ENCODE data around the gene KIT.

KIT gene

DNA sequence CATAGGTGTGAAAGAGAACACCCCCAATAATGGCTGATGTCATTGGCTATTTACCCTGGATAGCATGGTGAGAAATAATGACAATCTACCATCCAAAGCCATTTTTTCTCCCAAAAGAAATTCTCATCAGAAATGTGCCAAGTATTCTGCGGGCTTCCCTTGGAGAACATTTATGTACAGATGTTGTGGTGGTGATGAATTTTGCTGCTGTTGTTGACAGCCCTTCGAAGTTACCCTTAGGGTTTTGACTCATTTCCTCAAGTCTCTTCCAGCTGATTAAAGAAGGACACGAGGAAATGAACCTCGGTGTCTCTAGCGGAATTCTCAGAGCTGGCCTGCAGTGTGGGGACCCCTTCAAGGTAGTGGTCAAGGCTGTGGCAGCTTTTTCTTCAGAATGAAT is 3.4 kb downstream of the KIT start:
- DNase-seq, result no peak

DNA sequence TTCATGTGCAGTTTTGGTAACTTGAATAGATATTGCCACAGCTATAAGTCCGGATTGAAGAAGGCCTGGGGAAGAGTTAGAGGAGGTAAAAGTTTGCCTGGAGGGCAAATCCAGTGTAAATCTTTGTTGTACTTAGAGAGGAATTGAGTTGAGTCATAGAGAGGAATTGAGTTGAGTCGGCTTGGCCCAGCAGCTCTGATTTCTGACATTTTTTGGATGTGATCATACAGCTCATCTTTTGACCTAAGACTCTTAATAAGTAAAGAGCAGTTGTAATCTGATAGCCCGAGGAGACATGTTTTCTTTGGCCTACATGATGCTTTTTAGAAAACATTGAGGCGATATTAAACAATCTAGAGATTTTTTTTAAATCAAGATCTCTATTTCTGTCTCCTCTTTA is 3.9 kb downstream of the KIT start:
- DNase-seq, result no peak

DNA sequence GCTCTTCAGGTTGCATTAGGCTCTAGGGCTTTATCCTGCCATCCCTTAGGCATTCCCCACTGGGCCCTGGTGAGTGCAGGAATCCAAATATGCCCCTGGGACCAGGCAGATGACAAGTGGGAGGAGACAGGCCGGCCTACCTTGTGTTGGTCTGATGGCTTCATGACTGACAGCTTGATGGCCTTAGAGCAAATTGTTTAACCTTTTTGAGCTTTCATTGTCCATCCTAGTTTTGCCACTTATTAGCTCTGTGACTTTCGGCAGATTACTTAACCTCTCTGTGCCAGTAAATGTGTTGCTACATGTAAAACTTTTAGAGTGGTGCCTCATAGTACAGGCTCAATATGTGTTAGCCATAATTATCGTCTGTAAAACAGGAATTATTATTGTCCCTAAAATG is 4.4 kb downstream of the KIT start:
- no peak for DNase-seq

DNA sequence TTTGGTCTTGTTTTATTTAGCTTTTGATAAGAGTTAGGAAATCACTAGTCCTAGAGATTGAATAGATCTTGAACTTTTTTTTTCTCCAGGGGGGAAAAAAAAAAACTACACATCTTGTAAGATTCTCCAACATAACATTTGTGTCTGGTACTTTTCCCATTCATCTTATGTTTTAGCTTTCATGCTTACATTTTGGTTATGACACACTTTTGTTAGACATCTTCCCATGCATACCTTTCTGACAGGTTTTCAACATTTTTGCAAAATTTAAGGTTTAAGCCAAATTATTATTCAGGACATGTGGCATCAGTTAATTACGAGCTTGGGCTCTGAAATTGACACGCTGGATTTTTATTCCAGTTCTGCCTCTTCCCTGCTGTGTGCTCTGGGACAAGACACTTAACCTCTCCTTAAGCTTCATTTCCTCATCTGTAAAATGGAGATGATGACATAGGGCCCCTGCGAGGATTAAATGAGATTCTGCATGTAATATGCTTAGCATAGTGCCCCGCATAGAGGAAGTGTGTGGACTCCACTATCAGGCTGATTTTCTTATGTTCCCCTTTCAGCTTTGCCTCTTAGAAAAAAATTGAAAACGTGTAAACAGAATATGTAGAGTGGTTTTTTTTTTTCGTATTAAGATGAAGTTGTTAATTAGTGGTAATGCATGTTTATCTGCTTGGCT is 5.3 kb downstream of the KIT start:
- DNase-seq, result no peak

DNA sequence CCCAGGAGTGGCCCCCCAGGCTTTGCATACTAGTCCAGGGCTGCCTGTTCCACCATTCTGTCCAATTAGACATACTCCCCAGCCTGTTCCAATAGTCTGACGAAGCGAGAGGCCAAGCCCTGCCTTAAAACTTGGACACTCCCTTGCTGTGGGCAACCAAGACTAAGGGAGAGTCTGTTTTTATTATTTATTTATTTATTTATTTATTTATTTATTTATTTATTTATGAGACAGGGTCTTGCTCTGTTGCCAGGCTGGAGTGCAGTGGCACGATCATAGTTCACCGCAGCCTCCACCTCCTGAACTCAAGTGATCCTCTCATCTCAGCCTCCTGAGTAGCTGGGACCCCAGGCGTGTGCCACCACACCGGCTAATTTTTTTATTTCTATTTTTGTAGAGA is 6.6 kb downstream of the KIT start:
- no peak for DNase-seq

DNA sequence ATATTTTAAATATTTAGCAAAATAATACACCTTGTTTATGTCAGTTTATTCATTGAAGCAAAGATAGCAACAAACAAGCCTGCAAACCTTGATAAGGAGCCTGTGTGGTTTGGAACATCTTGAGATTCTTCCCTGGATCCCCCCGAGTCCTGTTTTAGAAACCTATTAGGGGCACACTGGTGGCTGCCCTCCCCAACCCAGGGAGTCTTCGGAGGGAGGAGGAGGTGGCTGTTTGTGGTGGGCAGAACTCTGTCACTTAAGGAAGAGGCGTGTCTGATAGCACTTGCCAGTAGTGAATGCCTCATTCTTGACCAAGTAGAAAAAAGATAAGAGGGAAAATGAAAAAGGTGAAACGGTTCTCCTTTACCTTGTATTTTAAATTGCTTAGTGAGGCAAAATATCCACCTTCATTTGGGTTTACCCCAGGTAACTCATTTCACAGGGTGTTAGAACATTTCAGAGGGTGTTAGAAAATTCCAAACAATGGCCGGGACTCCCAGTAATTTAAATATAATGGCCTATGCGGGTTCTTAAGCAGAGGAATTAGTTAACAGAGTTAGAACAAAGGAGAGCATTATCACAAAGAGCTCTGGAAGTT is 10.4 kb downstream of the KIT start:
- DNase-seq, result no peak

DNA sequence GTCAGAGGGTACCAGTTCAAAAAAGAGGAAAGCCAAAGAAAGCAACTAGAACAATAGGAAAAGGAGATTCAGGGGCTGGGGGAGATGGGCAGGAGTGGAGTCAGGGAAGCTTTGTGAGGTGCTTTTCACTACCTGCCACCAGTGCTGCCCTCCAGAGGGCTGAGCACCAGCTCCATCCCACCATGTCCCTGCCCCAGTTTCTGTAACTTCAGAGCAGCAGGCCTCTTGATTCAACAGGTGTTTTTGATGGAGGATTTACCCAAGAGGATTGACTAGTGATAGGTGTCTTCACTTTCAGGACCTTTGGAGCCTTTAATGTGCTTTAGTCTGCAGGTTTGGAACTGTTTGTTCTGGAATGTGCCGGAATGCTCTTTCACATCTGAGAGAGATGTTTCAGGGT is 12.1 kb downstream of the KIT start:
- no peak for DNase-seq

DNA sequence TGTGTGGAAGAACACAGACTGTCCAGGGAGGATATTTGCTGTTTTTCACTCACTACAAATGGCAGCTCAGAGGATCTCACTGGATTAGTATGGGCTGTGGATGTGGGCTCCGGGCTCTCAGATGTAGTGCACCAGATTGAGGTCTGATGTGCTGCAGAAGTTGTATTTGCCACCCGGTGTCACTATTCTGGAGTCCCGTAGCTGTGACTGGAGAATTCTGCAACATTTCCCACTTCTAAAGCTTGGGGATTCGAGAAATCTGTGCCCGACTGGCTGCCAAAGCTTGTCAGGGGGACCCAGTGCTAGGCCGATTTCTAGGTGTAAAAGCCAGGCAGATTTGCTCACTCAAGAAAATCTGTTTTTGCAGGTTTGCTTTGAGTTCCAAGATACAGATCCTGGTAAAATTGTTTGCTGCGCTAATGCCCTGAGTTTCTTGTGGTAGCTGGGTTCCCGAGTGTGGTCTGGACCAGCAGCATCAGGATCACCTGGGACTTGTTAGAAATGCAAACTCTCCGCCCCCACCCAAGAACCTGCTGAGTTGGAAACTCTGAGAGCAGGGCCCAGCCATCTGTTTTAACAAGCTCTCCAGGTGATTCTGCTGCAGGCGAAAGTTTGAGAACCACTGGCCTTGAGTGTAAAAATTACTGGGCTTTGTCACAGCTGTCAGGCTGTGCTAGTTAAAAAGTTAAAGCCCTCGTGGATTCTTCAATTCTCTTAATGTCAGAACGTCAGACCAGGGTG is 18.1 kb downstream of the KIT start:
- no peak for DNase-seq

DNA sequence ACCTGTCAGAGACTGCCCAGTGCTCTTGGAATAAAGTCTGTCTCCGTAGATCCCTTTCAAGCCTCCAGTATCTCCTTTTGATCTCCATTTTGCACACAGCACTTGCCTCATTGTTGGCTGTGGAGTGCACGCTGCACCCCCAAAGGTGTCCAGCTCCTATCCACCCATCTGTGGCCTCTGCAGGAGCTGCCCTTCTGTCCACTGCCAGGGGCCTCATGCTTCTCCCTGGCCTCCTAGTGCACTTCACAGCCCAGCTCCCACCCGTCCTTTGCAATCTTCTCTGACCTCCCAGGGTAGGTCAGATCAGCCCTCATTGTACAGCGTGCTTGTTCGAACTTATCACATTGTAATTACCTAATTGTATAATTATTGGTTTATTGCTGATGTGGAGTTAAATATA is 18.9 kb downstream of the KIT start:
- no peak for DNase-seq

DNA sequence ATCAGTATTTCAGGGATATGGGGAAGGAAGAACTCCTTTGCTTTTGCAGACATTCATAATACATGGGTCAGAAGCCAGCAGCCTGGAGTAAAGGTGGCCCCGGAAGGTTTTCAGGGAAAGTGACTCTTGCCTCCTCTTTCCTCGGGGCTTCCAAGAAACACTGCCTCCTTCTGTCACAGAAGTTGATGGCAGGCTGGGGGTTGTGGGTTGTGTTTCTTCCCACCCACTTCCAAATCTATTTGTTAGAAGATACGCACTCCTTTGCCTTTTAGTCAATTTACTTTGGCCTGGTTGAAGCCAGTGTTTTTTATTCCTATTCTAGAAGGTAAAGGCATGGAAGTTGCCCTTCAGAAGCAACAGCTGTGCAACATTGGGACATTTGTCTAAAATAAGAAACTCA is 19.7 kb downstream of the KIT start:
- DNase-seq, result no peak

DNA sequence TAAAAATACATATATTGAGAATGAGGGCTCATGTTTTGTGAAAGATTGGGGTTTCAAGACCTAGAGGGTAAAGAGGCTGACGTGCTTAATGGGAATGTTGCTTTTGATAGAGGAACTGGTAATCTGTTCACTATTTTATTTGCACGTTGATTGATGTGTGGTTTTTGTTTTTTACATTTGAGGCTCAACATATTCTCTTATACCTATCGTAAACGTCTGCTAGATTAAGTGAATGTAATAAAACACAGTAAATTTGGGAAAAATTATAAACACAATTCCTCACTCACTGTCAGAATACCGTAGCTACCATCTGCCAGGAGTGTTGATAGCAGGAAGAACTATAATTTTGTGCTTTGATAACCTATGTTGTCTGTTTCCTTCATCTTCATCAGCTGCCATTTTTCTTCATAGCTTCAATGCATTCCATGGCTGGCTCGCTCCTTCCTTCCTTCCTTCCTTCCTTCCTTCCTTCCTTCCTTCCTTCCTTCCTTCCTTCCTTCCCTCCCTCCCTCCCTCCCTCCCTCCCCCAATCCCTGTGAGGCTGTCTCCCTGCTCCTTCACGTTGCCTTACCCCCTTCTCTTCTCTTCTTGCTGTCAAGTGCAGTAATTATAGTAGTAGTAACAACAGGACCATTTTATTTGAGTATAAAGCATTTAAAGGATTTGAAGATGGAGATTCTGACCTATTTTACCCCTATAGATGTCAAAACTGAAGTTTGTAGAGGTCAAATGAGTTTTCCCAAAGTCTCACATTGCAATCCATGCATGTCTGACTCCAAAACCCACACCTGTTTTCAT is 20.3 kb downstream of the KIT start:
- DNase-seq, result no peak

DNA sequence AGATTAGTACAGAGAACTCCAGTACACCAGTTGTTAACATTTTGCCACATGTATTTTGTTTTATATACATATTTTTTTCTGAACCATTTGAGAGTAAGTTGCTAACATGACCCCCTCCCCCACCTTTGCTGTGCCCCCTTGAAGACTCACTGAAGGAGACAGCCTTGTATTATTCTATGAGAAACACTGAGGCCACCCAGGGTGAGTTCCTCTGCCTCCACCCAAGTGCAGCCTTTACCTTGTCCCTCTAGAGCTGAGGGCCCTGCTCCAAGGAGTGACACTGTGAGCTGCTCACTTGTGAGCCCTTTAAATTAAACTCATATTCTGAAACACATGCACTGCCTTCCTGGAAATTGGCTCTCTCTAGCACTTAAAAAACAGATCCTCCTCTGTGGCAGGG is 21.1 kb downstream of the KIT start:
- no peak for DNase-seq

DNA sequence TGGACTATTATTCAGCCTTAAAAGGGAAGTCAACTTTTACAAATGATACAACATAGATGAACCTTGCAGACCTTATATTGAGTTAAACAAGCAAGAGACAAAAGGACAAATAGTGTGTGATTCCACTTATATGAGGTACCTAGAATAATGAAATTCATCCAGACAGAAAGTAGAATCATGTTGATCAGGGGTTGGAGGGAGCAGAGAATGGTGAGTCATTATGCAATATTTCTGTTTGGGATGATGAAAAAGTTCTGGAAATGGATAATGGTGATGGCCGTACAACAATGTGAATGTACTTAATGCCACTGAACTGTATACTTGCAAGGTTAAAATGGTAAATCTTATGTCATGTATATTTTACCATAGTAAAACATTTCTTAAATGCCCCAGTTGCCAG is 22.1 kb downstream of the KIT start:
- DNase-seq, result no peak

DNA sequence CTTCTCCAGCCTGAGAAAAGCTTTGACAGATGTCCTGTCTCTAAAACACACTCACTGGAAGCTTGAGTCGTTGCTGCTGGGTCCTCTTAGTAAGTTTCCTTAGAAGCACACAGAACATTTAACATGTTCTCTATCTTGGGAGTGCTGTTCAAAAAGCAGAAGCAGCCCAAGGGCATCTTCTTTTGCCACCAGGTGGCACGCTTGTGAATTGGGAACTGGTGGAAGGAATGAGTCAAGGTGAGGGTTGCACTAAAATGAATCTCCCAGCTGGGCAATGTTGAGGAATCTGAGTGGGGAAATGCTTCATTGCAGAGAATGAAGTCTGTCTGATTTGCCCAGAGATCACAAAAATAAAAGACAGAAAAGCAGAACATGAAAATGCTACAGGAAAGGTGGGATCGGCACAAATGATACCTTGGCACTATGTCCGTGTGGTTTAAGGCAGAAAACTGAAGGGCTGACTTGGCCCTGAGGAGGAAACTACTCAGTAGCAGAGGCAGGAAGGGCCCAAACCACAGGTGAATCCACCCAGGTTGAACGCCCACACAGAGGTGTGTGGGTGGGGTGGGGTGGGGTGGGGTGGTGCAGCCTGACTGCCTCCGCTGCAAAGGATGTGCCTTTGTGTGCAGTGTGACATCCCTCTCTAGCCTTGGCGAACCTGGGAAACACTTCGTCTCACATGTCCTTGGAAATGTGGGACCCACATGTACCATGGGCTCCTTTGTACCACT is 26.0 kb downstream of the KIT start:
- DNase-seq, result peak; percentile 56

DNA sequence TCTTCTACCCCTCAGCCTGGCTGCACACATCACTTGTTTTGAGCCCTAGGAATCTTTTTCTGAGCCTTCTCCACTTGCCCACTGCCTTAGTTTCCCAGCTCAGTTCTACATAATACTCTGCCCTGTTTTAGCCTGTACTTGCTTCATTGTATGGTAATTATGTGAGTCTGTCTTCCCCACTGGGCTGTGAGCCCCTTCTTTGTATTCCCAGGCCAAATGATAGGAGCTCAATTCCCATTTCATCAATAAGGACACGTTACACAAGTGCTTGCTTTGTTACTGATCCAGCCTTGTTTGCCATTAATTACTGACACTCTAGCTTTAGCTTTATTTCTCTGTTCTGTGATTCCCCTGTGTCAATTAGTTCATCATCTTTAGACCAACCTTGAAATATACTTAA is 28.1 kb downstream of the KIT start:
- no peak for DNase-seq

DNA sequence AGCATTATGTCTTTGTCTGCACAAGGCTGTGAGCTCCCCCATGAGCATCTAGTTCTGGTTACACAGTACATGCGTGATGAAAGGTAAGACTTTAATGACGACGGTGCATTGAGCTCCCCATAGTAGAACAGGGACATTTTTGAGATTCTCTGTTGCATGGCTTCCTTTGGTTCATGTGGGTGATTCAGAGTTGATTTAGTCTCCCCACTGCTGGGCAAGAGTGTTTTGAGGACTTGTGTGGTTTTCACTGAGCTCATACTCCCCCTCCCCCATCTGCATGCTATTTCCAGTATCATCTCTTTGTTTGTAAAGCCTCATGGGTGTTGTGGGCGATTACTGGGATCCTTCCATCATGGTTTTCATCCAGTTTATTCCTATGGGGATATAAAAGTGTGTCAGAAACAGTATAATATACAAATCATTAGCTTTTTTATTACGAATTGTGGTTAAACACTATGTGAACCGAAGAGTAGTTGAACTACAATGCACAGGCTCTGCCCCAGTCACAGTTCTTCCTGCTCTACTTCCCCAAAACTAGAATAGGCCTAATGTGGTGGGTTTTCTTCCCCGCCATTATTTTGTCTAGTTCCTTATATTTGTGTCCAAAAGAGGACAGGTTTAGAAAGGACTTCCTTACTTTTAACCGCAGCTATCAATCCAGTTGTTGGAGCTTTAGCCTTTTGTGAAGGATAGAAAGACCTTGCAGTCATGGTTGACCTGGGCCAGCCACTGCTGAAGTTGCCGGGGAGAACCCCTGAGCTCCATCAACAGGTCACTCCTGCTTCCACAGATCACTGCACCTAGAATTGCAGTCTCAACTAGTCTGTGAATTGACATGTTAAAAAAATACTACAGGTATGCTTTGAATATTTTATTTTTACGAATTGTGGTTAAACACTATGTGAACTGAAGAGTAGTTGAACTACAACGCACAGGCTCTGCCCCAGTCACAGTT is 30.4 kb downstream of the KIT start:
- DNase-seq, result peak; percentile 18

DNA sequence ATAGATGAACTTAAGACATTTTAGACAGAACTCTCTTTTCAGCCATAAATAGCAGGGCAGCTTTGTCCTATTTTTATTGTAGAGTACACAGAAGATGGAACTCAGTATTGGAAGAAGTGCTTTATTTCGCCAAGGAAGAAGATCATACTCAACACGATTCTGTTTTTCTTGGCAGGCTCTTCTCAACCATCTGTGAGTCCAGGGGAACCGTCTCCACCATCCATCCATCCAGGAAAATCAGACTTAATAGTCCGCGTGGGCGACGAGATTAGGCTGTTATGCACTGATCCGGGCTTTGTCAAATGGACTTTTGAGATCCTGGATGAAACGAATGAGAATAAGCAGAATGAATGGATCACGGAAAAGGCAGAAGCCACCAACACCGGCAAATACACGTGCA is 37.6 kb downstream of the KIT start:
- DNase-seq, result no peak

DNA sequence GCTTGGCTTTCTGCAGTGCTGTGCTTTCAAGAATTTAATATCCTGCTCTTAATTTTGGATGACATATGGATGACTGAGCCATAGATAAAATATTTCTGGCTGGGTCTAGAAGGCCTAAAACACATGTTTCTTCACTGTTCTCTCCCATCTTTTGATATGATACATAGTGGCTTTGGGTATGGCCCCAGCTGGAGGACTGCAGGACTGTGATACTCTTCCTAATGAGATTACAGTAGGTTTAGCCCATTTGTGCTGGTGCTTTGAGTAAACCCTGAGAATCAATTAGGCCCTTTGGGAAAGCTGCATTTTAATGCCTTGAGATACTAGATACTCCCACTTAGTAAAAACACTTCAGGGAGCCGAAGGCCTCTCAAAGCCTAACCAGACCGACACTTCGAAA is 38.0 kb downstream of the KIT start:
- no peak for DNase-seq

DNA sequence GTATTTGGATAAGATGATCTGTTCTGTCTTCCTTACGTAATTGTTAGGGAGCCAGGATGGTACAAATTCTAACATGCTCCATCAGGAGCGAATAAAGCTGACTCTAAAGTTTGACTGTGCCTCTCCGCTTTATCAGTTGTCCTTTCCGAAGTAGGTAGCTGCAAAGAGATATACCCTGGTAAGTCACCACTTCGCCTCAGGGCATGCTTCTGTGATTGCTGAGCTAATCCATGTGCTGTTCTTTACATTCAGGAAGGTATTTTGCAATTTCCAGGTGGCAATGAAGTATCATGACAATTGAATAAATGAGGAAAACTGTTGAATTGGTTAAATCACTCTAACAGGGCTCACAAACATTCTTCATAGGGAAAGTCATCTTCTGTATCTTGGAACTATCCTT is 38.9 kb downstream of the KIT start:
- DNase-seq, result no peak

DNA sequence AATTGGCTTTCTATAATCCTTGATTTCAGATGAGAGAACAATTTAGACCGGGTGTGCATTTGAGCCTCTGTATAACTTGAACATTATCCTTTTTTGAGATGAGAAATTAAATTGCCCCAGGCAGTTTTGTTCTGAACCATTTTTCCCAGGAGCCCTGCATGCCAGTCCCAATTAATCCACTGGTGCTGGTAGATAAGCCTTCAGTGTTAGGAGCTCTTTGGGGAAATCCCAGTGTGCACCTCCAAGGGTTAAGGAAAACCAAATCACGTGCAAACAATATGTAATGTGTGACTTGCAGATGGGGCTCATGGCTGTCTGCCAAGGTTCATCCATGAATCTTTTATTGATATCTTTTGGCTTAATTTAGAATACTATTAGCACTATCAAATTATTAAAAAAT is 43.2 kb downstream of the KIT start:
- DNase-seq, result no peak

DNA sequence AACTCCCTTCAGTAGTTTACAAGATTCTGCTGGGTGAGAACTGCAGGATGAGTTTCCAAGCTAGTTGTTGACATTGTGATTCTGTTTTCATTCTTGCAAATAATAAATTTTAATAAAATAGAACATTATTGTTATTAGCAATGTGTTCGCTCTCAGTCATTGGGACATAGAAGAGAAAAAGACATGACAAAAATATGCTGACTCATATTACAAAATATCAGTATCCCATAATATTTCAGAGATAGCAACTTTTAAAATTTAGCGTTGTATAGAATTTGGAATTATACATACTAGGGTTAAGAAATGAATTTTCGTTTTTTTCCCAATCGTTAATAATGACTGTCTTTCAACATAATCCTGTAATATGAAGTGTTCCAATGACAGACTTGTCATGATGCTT is 45.4 kb downstream of the KIT start:
- no peak for DNase-seq

DNA sequence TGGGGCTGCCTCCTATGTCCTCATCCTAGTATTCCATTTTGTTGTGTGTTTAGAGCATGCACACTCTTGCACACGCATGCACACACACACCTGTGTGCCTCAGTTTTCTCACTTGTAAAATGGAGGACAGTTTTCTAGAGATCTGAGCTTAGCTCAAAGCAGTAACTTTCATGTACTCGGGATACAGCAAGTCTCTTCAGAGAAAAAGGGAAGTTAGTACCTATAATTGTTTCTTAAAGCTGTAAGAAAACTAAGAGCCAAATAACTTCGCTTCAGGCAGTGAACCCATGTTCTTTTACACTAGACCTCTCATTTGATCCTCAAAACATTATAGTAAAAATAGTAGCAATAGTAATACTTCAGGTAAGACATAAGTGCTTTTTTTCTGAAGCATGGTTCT is 49.6 kb downstream of the KIT start:
- no peak for DNase-seq

Data from activated gamma-delta T cell treated with Interleukin-2 at 50 U/mL for 16 hours (primary cell).